Cortex of kidney (tissue), 1 donor: Measurements from ENCODE around the gene CSTF3.
"Not testable (repeated sequence)": the region's sequence is repeated elsewhere in the genome, so short reads cannot be mapped to it uniquely, and the experiment has no call there.

Experiments used
- DNase-seq: peaks from one replicate; lab custom pipeline; 2025; lab: John Stamatoyannopoulos, UW

The CSTF3 gene

DNA sequence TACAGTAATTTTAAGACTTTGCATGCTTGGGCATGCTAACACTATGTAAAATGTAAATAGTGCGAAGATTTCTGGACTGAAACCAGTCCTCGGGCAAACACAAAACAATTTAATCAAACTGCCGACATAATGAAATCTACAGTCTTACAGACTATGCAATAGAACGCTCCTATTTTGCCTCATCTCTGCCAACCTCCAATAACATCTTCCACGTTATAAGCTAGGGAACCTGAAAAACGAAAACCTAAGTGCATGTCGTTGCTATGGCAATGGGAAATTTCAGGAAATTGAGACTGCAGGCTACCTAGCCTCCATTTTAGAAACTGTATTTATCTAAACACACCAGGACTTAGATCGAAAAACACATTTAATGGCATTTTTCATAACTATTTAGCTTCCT lies 1.1 kb downstream of the CSTF3 start:
- no peak for DNase-seq

DNA sequence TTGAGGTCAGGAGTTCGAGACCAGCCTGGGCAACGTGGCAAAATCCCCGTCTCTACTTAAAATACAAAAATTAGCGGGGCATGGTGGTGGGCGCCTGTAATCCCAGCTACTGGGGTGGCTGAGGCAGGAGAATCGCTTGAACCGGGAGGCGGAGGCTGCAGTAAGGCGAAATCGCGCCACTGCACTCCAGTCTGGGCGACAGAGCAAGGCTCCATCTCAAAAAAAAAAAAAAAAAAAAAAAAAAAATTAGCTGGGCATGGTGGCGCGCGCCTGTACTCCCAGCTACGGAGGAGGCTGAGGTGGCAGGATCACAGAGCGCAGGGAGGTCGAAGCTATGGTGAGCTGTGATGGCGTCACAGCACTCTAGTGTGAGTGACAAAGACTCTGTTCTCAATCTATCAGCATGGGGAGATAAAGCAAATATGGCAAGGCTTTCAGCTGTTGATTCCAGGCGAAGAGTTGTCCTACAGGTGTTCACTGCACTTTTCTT lies 1.9 kb downstream of the CSTF3 start:
- not testable (repeated sequence) for DNase-seq

GRCh38 chr11:33158596-33159275 lies 2.5 kb downstream of the CSTF3 start:
- no peak for DNase-seq

DNA sequence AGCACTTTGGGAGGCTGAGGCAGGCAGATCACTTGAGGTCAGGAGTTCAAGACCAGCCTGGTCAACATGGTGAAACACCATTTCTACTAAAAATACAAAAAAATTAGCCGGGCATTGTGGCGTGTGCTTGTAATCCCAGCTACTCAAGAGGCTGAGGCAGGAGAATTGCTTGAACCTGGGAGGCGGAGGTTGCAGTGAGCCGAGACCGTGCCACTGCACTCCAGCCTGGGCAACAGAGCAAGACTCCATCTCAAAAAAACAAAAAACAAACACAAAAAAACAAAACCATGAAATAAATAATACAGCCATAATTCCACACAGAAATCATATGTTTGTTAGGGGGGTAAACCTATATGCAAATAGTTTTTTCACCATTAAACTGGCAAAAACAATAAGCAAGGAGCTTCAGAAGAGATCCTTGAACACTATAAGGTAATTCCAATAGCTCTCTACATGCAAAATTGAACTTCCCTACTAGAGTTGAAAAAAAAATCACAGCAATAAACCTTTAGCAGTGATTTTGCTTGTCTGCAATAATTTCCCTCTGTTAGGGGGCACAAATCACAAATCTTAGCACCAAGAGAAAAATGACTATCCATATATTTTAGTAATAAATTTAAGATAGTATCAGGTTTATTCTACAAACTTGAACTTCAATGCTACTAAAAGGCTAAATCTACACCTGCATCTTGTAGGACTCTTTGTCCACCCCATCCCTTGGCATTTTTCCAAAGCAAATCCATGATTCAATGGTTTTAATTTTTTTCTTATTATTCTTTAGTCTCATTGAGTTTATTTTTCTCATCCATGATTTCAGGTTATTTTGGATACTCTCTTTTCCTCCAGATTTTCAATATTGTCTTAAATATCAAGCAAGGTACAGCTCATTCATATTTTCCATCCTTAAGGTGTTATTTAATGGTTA lies 3.9 kb downstream of the CSTF3 start:
- no peak for DNase-seq

- no peak for DNase-seq
These were observed 9.9 kb downstream of the CSTF3 start for GRCh38 chr11:33151399-33151798.

DNA sequence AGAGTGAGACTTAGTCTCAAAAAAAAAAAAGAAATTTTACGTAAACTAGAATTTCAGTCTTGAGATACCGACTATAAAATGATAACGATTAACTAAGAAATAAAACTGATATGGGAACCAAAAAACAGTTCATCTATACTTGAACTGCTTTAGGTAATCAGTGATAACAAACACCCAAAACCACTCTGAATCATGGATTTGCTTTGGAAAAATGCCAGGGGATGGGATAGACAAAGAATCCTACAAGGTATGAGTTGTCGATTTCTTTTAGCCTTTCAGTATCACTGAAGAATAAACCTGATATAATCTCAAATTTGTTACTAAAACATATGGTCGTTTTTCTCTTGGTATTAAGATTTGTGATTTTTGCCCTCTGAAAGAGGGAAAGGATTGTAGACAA lies 13.7 kb downstream of the CSTF3 start:
- DNase-seq: no peak

- no peak for DNase-seq
These were observed 25.4 kb downstream of the CSTF3 start for GRCh38 chr11:33135768-33136443.

GRCh38 chr11:33135216-33135615 lies 26.1 kb downstream of the CSTF3 start:
- no peak for DNase-seq

DNA sequence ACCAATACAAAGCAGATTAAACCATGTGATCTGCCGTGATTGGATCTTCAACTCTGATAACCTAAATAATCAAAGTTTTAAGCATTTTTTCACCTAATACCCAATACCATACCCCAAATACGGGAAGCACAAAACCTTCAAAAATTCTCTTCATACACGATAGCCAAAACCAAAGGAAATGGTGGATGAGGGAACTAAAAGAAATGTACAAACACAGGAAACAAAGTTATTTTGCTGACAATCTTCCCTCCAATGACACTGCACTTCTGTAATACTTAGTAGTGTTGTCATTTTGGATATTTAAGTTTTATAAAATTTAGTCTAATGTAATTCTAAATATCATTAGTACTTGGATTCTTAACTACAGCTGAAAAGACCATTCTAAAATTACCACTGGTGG lies 27.0 kb downstream of the CSTF3 start:
- DNase-seq: no peak

- no peak for DNase-seq
These were observed 27.5 kb downstream of the CSTF3 start for GRCh38 chr11:33133761-33134160.

DNA sequence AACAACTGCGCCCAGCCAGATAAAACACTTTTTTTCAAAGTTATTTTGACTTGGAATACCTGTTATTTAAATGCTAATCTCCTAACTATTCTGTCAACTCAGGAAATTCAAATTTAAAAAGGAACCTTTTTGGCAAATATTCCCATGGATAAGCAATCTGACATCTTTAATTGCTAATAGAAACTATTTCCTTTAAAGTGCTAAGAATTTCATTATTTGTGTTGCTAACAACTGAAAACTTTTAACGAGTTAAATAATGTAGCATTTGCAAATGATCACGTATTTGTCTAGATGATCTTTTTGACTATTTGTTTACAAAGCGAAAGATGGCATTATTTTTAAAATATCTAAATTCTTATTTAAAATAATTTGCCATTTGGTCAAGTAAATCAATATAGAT lies 28.8 kb downstream of the CSTF3 start:
- DNase-seq: no peak

GRCh38 chr11:33128739-33129138 lies 32.5 kb downstream of the CSTF3 start:
- DNase-seq: no peak

- no peak for DNase-seq
These were observed 35.7 kb downstream of the CSTF3 start for GRCh38 chr11:33125611-33126010.

DNA sequence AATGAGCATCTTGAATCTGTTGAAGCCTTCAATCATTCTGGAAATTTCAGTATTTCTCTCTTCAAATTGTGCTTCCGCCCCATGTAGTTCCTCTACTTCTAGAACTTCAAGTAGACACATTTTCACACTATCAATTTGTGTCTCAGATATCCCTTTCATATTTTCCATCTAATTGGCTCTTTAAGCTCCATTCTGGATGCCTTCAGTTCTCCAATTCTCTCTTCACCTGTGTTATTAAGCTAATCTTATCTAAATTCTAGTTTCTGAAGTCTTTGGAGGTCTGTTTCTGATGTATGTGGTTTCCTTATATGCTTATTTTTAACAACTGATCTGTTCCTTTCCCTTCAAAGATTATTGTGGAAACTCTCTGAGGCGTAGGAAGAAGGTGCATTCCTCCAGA lies 36.3 kb downstream of the CSTF3 start:
- DNase-seq: no peak

DNA sequence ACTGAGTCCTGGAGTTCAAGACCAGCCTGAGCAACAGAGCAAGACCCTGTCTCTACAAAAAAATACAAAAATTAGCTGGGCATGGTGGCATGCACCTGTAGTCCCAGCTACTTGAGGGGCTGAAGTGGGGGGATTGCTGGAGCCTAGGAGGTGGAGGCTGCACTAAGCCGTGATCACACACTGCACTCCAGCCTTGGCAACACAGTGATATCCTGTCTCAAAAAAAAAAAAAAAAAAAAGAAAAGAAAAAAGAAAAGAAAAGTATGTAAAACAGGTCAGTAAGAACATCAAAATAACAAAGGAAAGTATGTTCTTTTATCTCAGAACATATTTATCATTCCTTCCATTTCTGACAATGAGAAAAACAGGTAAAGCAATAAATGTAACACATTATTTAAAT lies 38.6 kb downstream of the CSTF3 start:
- not testable (repeated sequence) for DNase-seq

GRCh38 chr11:33116535-33116934 lies 44.7 kb downstream of the CSTF3 start:
- DNase-seq: no peak

GRCh38 chr11:33110083-33110482 lies 51.2 kb downstream of the CSTF3 start:
- no peak for DNase-seq

DNA sequence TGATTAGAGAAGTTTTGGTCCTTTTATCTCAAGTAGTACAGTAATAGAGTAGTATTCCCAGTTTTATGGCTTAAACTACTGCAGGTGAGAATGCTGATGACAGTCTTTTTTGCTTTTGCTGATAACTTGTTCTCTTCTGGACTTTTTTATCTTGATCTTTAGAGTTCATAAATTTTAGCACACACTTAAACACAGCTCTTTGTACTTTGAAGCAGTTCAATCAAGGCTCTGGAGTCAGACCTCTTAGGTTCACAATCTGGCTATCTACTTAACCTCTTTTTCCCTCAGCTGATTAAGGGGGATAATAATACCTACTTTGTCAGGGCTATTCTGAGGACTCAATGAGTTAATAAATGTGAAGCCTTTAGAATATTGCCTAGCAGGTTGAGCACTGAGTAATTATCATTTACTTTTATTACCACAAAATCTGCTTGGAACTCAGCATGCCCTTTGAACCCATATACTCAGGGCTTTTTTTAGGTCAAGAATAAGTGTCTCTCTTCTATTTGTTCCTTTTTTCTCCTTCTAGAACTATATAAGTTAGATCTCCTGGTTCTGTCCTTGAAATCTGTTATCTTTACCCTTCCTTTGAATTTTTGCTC lies 51.9 kb downstream of the CSTF3 start:
- no peak for DNase-seq

DNA sequence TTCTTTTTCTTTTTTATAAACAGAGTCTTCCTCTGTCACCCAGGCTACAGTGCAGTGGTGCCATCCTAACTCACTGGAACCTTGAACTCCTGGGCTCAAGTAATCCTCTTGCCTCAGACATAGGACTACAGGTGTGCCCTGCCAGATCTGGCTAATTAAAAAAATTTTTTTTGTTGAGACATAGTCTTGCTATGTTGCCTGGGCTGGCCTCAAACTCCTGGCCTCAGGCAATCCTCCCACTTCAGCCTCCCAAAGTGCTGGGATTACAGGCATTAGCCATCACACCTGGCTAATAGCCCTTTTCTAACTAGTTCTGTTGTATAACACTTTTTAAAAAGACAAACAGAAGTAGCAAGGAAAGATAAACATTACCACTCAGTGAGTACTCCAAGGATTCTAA lies 57.4 kb downstream of the CSTF3 start:
- DNase-seq: no peak

GRCh38 chr11:33094157-33094556 lies 67.1 kb downstream of the CSTF3 start:
- no peak for DNase-seq

- DNase-seq: no peak
These were observed 71.5 kb downstream of the CSTF3 start for GRCh38 chr11:33089776-33090175.

DNA sequence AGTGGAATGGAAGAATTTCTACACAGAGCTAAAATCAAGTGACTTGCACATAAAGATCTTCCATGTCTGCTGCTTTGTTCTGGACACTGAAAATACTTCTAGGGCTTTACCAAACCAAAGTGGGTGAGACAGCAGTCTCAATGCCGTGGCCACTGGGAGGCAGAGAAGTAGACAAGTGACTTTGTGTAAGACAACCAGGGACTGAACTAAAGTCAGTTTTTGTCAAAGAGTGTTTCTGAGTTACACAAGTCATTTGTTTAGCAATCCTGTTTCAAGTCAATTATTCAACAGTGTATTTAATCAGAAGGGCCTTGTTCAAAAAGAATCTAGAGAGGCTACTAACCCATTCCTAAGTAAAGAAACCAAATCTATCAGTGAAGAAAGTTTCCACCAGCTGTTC lies 75.3 kb downstream of the CSTF3 start:
- DNase-seq: no peak
